NCI-H1694 (cell line): Measurements from ENCODE around the gene CELF3.
"Not testable (repeated sequence)": the region's sequence is repeated elsewhere in the genome, so short reads cannot be mapped to it uniquely, and the experiment has no call there.

Experiments used
- DNase-seq: peaks from one replicate; lab custom pipeline; 2025; lab: John Stamatoyannopoulos, UW

Gene CELF3

GRCh38 chr1:151716771-151717631 is at the start of gene CELF3:
Gene CELF3 (minus strand): TSS chr1:151716803. CDS start chr1:151716020, 783 bp downstream.
- peak; percentile 99 for DNase-seq

- no peak for DNase-seq
Measured at GRCh38 chr1:151763990-151764389, 47.4 kb upstream of the CELF3 start.

- DNase-seq: peak; percentile 92
Measured at GRCh38 chr1:151762941-151763921, 46.6 kb upstream of the CELF3 start, which contains the start of gene MRPL9. Gene MRPL9 (minus strand): TSS chr1:151763496. CDS start chr1:151763479, 17 bp downstream.

DNA sequence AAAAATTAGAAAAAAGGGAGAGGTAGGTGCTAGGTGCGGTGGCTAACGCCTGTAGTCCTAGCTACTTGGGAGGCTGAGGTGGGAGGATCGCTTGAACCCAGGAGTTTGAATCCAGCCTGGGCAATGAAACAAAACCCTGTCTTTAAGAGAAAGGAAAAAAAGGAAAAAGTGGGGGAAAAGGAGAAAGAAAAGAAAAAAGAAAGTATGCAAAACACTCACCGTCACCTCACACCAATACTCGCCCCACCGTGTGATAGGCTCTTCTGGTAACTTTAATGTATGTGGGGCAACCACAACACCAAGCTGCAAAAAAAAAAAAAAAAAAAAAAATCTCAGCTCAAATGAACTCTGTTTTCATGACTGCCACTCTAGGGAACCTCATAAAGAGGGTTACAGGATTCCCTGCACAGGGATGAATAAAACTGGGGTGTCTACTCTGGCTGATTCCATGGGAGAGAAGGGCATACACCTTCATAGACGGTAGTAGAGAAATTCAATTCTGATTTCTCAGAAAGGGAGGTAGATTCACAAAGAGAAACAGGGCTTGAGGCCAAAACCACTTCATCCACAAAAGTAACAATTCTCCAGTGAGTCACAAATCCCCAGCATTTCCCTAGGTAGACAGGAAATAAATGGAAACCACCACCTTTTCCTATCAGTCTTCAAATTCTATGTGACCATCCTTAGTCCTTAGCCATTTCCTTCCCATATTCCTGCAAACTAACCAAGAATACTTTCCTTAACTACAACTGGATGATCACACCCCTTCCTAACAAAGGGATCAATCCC is 44.2 kb upstream of the CELF3 start:
- DNase-seq: no peak

DNA sequence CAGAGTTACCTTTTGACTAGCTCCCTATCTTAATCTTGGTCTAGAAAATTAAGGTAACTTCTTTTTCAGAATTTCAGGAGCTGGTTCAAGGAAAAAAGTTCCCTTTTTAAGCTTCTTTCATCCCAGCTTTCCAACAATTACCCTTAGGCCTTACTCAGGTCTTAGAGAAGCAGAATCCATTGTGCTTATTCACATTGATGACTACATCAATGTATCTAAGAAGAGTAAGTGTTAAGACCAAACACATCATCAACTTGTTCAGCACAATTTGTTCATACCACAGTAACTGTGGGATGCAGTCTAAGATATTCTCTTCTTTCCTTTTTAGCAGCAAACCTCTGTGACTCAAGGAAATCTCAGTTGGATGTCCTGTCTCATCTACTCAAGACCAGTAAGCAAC is 42.6 kb upstream of the CELF3 start:
- DNase-seq: no peak

DNA sequence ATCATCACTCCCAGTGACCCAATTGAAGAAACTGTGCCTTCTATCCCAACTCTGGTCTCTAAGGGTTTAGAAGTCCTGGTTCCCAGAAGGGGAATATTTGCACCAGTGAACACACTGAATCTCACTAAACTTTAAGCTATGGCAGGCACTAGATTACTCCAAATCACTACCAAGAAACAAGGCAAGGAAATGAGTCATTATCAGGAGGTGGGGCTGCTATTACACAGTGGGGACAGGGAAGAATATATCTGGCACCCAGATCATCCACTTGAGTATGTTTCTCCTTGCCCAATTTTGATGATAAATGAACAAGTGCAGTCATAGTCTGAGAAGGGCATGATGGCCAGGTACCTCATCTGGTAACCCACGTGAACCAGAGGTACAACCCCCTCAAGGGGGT is 39.7 kb upstream of the CELF3 start:
- DNase-seq: no peak

DNA sequence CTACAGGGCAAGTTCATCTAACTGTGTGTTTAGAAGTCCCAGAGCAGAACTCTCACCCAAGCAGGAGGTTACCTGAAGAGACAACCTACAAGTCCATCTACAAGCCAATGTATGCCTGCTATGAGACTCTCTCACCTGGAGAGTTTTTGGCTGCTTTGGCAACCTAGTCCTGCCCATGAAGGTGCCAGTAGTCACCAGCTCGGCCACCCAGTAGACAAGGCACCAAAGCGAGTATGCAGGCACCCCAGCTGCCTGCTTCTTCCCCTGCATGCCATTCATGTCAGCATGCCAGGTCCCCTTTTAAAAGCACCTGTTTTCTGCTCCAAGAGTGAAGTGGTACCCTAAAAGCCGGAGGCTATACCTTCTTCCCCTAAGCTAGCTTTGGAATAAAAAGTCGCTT is 24.9 kb upstream of the CELF3 start:
- no peak for DNase-seq

DNA sequence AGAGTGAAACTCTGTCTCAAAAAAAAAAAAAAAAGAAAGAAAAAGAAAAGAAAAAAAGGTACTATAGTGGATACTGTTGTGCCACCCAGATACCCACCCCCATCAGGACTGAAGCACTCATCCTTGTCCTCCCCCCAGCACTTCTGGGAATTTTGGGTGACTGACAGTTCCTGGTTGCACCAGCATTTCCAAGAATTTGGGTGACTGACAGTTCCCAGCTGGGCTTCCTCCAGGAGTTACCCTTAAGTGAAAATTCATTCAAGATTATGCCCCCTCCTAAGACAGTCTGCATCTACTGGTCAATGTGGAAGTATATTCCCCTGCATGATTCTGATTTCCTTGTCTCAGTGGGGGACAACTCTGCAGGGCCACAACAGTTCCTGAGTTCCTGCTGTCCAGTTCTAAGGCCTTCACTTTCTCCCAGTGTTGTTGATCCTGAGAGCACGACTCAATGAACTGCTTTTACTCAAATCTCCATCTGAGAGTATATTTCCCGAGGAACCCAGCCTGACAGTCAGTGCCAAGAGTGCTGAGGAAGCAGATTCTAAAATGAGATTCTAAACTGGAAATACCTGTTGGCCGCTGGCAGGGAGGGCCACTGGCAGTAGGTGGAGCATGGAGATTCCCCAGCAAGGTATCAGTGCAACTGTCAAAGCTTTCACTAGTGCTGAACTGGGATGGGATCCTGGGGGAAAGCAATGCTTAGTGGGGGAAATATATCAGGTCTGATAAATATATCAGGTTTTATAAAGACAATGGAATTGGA is 23.2 kb upstream of the CELF3 start:
- DNase-seq: no peak

GRCh38 chr1:151737479-151737878 is 20.9 kb upstream of the CELF3 start:
- DNase-seq: no peak

DNA sequence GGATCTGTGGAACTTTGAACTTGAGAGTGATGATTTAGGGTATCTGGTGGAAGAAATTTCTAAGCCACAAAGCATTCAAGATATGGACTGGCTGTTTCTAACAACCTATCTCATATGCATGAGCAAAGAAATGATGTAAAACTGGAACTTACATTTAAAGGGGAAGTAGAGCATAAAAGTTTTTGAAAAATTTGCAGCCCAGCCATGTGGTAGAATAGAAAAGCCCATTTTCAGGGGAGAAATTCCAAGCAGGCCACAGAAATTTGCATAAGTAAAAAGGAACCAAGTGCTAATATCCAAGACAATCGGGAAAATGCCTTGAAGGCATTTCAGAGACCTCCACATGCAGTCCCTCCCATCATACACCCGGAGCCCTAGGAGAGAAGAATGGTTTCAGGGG is 20.4 kb upstream of the CELF3 start:
- DNase-seq: no peak

DNA sequence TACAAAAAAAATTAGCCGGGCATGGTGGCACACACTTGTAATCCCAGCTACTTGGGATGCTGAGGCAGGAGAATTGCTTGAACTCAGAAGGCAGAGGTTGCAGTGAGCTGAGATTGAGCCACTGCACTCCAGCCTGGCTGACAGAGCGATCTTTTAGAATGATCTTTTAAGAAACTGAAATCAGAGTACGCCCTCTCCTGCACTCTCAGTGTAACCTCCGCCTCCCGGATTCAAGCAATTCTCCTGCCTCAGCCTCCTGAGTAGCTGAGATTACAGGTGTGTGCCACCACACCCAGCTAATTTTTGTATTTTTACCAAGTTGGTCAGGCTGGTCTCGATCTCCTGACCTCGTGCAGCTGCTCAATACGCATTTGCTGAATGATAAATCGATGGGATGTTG is 17.4 kb upstream of the CELF3 start:
- not testable (repeated sequence) for DNase-seq

- DNase-seq: no peak
Measured at GRCh38 chr1:151733126-151733525, 16.5 kb upstream of the CELF3 start.

DNA sequence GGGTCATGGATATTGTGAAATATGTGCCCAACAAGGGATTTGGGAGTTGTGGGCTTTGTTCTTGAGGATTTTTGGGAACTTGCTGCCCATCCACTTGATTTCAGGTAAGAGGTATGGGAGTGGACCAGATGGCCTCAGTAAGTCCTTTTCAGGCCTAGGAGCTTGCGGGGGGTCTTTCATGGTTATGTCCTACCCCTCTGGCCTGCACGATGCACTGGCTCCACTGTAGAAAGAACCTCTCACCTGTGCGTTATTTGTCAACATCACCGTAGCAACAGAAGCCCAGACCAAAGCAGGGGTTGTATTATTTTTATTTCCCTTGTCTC is 13.3 kb upstream of the CELF3 start:
- DNase-seq: no peak

DNA sequence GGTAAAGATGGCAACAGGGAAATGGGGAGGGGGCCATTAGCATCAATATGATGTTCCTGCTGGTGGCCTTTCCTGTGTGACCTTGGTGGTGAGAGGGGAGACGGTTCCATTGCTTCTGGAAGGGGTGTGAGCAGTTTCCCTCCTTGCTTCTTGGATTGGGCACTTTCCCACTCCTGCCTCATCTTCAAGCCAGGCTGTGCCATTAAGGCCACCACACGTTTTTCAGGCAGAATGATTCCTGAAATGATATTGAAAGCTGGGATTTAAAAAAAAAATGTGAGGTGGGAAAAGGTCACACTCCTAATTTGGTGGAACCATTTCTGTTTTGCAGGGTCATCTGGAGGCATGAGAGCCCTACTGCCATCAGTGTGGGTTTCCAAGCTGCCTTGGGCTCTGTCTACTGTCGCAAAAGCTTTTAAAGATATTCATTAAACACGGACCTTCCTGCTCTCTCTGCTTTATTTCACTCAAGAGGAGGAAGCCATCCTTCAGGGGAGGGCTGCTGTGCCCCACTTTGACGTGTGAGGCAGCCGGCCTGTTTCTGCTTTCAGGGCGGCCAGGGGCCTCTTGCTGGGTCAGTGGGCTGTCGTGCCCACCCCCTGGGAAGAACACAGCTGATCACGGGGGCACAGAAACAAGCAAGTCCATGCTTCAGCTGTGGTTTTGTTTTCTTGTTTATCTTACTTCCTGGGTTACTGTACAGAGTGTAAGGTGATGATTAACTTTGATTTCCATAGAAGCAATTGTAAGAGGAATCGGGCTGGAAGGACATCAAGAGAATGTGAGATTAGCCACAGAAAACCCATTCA is 12.8 kb upstream of the CELF3 start:
- DNase-seq: no peak

DNA sequence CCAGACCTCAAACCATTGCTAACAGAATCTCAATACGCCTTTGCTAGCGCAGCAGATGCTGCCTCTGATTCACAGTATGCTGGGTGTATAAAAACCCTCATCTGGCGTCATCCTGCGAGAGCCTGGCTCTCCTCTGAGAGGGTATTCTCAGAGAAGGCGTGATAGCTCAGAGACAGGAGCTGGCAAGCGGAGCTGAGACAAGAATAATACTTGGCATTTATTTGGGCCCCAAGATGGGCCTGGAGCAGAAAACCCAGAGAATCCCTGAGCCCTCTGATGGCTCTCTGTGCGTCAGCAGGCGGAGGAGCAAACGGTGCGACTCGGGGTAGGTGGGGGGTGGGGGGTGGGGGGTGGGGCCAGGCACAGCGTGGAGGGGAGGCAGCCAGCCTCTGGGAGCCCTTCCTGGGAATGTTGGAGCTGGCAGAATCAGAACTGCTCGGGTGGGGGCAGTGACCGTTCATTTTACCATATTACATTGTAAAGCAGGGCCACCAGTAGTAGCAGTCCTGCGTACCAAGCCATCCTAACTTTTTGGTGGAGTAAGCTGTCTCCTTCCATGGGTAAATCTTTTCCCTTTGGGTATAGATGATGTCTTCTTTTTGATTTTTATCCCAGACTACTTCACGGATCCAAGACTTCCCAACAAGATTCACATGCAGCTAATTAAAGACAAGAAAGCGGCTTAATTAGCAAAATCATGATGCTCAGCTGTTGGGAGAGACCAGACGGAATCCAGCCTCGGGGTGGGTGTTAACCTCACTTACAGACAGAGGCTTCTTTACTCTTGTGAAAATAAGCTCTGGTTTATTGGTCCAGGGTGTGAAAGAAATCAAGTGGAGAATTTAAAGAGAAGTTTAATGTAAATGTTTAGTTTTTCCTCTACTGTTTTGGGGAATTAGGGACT is 11.8 kb upstream of the CELF3 start:
- DNase-seq: peak; percentile 43

- DNase-seq: no peak
Measured at GRCh38 chr1:151723726-151724370, 7.2 kb upstream of the CELF3 start.

DNA sequence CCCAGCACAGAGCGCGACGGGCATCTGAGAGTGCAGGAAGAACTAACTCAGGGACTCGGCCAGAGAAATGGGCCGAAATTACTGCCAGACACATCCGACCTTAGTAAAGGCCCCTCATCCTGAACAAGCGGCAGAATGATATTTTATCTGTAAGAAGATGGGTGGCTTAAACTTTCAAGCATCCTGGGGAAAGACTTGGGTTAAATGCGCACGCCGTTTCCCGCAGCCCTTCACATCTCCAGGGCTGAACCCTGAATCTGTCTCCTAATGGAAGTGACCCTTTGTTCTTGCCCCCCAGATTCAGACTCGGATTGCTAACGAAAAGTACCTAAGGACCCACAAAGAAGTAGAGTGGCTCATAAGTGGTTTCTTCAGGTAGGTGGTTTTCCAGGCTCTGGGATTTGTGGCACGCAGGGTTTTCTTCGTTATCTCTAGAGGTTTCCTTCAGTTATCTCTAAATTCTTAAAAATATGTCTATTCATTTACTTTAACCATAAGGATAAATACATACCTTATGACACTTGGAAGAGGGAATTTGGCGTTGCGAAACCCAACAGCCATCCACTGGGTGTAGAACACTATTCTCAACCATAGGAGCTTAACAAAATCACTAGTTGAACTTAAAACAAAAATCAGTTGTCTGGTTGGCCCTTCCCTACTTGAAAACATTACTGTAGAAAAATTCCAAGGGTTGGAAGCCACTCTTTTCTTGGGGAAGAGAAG is 5.3 kb upstream of the CELF3 start:
- no peak for DNase-seq
